Esophagus (tissue), 2 donors: ENCODE results near the gene FBLN2. TPM values are rescaled to one million over a fixed set of nuclear protein-coding genes. Genes with fewer than 3 reads are reported as not detected.

Experiments used
- H3K27ac ChIP-seq, 2 donors: one replicate each; pipeline ENCODE4 v1.5.1; 2013; ENCODE audit warnings: low read depth in 2 of 2, mild to moderate bottlenecking in 2 of 2, inconsistent platforms in 1 of 2, low read length in 1 of 2, moderate library complexity in 1 of 2
- H3K27me3 ChIP-seq, 2 donors: one replicate each; pipeline ENCODE4 v1.6.1; 2013; ENCODE audit warnings: low read length in 2 of 2, control low read depth in 1 of 2, mild to moderate bottlenecking in 1 of 2; ENCODE audit not compliant: insufficient read depth in 2 of 2, control insufficient read depth in 1 of 2
- H3K36me3 ChIP-seq, 2 donors: one replicate each; pipeline ENCODE4 v1.6.1; 2013; ENCODE audit warnings: low read length in 1 of 2; ENCODE audit not compliant: control insufficient read depth in 2 of 2, insufficient read depth in 2 of 2
- H3K4me1 ChIP-seq, 2 donors: one replicate each; pipeline ENCODE4 v1.6.1; 2013; ENCODE audit warnings: low read length in 1 of 2; ENCODE audit not compliant: control insufficient read depth in 2 of 2, insufficient read depth in 2 of 2
- H3K4me3 ChIP-seq, 2 donors: one replicate each; pipeline ENCODE4 v1.5.1; 2013; ENCODE audit warnings: low read length in 2 of 2, mild to moderate bottlenecking in 2 of 2, low read depth in 1 of 2, moderate library complexity in 1 of 2
- H3K9me3 ChIP-seq, 2 donors: one replicate each; pipeline ENCODE4 v1.6.1; 2013; ENCODE audit warnings: mild to moderate bottlenecking in 2 of 2, low read depth in 1 of 2, low read length in 1 of 2, moderate library complexity in 1 of 2; ENCODE audit not compliant: control insufficient read depth in 2 of 2, insufficient read depth in 1 of 2
- WGBS, 2 donors: extraction: QIAGEN DNeasy Blood & Tissue Kit; methylation state at CpG; one replicate each; pipeline ENCODE4 v1.1.7; 2013; 5-methylcytosine and 5-hydroxymethylcytosine counted together
- polyA plus RNA-seq, 2 donors: library from polyadenylated mRNA; stranded (reverse); fragments of 200-250 nt; gene quantifications; one replicate each; pipeline ENCODE4 v1.2.3, GENCODE V29; 2013
- donor health status: healthy with polysubstance abuse.
- donor health status: Bipolar disorder and iron deficiency.

Gene FBLN2
- polyA plus RNA-seq, 2 donors, result 2.7 to 6.0 TPM

DNA sequence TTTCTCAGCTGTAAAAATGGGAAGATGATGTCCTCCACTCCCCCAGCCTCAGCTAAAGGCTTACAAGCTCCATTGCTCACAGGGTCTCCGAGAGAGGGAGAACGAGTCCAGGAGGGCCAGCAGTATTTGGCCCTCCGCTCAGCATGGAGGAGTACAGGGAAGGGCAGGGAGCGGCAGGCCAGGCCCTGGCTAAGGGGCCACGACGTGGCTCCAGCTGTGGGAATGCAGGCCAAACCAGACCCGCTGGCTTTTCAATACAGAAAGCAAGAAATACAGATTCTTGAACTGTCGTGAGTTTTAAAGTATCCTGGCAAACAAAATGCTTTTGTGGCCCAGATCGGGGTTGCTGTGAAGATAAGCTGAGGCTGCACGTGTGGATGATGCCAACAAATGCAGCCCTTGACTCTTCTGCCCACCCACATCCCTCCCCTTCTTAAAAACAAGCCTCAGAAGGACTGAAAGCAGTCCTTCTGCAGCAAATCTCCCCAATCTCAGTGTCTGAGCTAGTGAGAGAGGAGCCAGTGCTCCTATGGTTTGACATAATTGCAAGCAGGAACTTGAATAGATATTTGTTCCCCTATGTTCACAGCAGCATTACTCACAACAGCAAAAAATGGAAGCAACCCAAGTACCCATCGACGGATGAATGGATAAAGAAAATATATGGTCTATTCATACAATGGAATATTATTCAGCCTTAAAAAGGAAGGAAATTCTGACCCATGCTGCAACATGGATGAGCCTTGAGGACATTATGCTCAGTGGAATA is 18.5 kb upstream of the FBLN2 start:
- no peaks in the 10 kb centered on the region for H3K9me3 ChIP-seq
- no peaks in the 10 kb centered on the region for H3K36me3 ChIP-seq
- peaks cover 0 to 13% of the 10 kb centered on the region in 2 donors for H3K4me1 ChIP-seq
- H3K27ac ChIP-seq, result no peak overlapping the region
- 58 to 65% methylated on average over 12 of the region's 12 CpGs for WGBS, 2 donors
- H3K27me3 ChIP-seq, result no peaks in the 10 kb centered on the region
- no peak overlapping the region for H3K4me3 ChIP-seq

GRCh38 chr3:13532085-13532484 is 16.8 kb upstream of the FBLN2 start:
- Histone ChIP-seq H3K4me1 (peaks cover 0 to 8% of the 10 kb centered on the region in 2 donors), H3K27me3 (no peaks in the 10 kb centered on the region), H3K27ac (peak overlapping the region in 1 of 2 donors; percentile 16), H3K4me3 (no peak overlapping the region), H3K9me3 (no peaks in the 10 kb centered on the region), H3K36me3 (no peaks in the 10 kb centered on the region)
- WGBS, 2 donors, result 81 to 86% methylated on average over 9 of the region's 9 CpGs

GRCh38 chr3:13532631-13533030 is 16.3 kb upstream of the FBLN2 start:
- no peaks in the 10 kb centered on the region for H3K36me3 ChIP-seq
- no peaks in the 10 kb centered on the region for H3K27me3 ChIP-seq
- no peaks in the 10 kb centered on the region for H3K9me3 ChIP-seq
- H3K27ac ChIP-seq, result peak overlapping the region in 1 of 2 donors; percentile 16
- no peak overlapping the region for H3K4me3 ChIP-seq
- WGBS, 2 donors, result 81% methylated on average over 5 of the region's 5 CpGs
- peaks cover 0 to 8% of the 10 kb centered on the region in 2 donors for H3K4me1 ChIP-seq

DNA sequence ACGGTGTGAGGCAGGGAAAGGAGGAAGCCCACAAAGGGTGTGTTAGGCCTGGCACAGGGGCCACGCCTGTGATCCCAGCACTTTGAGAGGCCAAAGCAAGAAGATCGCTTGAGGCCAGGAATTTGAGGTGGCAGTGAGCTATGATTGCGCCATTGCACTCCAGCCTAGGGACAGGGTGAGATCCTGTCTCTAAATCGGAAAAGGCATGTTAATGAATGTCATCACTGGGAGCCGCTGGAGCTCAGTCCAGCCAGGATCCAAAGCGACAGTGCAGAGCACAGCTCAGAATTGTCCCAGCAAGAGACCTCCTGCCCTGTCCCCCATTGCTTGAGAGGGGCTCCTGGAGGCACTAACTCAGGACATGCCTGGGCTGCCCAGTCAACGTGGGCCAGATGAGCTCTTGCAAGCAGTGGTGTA is 15.0 kb upstream of the FBLN2 start:
- Histone ChIP-seq H3K27ac (no peak overlapping the region), H3K4me1 (peaks cover 0 to 8% of the 10 kb centered on the region in 2 donors), H3K9me3 (no peaks in the 10 kb centered on the region), H3K36me3 (no peaks in the 10 kb centered on the region), H3K27me3 (no peaks in the 10 kb centered on the region), H3K4me3 (no peak overlapping the region)
- 57 to 67% methylated on average over 8 of the region's 8 CpGs for WGBS, 2 donors

DNA sequence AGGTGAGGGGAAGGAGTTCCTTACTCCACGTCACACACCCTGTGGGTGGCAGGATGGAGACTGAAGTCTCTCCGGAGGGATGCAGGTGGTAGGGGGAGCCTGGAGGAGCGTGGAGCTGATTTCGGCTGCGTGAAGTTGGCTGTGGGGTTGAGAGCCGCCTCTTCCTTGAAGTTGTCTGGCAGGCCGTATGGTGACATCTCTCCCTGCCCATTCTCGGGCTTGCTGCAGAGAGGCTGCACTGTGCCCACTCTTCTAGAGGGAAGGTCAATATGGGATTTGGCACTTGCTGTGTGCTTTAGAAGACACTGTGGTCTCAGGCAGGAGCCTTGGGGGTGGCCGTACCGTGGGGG is 13.4 kb upstream of the FBLN2 start:
- Histone ChIP-seq H3K9me3 (no peaks in the 10 kb centered on the region), H3K27me3 (no peaks in the 10 kb centered on the region), H3K27ac (no peak overlapping the region), H3K4me3 (no peak overlapping the region), H3K4me1 (peaks cover 0 to 6% of the 10 kb centered on the region in 2 donors), H3K36me3 (no peaks in the 10 kb centered on the region)
- 89% methylated on average over 10 of the region's 10 CpGs for WGBS, 2 donors

GRCh38 chr3:13535905-13536304 is 13.0 kb upstream of the FBLN2 start:
- H3K4me1 ChIP-seq, result peaks cover 0 to 6% of the 10 kb centered on the region in 2 donors
- no peaks in the 10 kb centered on the region for H3K9me3 ChIP-seq
- no peaks in the 10 kb centered on the region for H3K36me3 ChIP-seq
- H3K4me3 ChIP-seq, result no peak overlapping the region
- H3K27ac ChIP-seq, result no peak overlapping the region
- 79 to 80% methylated on average over 9 of the region's 9 CpGs for WGBS, 2 donors
- no peaks in the 10 kb centered on the region for H3K27me3 ChIP-seq

DNA sequence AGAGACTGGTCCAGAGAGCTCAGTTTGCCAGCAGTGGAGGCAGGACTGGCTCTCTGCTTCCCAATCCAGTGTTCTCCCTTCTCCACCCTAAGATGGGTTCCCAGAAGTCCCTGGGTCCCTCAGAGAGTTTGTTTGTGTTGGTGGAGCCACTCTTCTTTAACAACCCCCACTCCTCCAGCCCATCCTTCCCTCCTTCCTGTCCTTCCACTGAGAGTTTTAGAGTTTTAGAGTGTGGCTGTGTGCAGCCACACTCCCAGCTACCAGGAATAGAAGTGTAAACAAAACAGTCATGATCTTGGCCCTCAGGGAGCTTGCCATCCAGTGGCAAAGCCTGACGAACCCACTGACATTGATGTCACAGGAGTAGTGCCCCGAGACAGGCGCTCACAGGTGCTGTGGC is 12.5 kb upstream of the FBLN2 start:
- Histone ChIP-seq H3K4me1 (peaks cover 0 to 6% of the 10 kb centered on the region in 2 donors), H3K27me3 (no peaks in the 10 kb centered on the region), H3K9me3 (peaks cover 0 to 4% of the 10 kb centered on the region in 2 donors), H3K4me3 (no peak overlapping the region), H3K27ac (no peak overlapping the region), H3K36me3 (no peaks in the 10 kb centered on the region)
- WGBS, 2 donors, result 78 to 81% methylated on average over 3 of the region's 3 CpGs

DNA sequence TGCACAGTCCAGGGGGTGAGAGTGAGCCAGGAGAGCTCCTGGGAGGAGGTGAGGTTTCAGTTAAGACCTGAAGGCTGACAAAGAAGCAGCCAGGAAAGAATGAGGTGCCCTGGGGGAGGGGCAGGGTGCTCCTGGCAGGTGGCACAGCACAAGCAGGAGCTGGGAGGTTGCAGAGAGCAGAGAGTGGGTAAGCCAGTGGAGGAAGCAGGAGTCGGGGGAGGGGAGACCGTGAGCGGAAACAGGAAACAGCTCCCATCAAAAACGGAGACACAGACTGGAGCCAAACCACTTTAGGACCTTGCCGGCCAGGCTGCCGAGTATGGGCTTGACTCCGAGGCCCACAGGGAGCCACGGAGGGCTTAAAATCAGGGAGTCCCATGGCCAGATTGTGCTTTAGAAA is 12.1 kb upstream of the FBLN2 start:
- Histone ChIP-seq H3K4me1 (peaks cover 0 to 6% of the 10 kb centered on the region in 2 donors), H3K27ac (no peak overlapping the region)

DNA sequence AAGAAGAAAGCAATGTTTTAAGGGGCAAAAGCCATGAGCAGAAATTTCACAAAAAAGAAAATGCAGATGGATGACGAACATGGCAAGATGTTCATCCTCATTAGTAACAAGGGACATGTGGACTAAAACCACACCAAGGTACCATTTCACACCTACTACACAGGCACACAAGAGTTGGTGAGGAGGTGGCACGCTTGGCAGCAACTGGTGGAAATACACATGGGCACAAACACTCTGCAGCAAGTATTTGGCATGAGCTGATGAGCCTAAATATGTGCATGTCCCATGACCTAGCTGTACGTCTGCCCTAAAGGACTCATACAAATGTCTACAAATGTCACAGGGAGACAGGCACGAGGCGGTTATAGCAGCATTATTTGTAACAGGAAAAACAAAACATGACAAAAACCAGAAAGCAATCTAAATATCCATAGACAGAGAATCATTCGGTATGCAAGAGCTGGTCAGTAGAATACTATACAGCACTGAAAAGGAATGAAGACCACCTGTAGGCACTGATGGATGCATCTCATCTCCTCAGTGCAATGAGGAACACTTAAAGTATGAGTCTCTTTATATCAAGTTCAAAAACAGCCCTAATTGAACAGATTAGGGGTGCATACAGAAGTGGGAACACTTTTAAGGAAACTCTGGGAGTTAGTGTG is 11.5 kb upstream of the FBLN2 start:
- no peaks in the 10 kb centered on the region for H3K27me3 ChIP-seq
- H3K4me1 ChIP-seq, result peaks cover 0 to 6% of the 10 kb centered on the region in 2 donors
- WGBS, 2 donors, result 94 to 98% methylated on average over 6 of the region's 6 CpGs
- H3K36me3 ChIP-seq, result no peaks in the 10 kb centered on the region
- no peak overlapping the region for H3K4me3 ChIP-seq
- H3K27ac ChIP-seq, result no peak overlapping the region
- H3K9me3 ChIP-seq, result peaks cover 0 to 5% of the 10 kb centered on the region in 2 donors

More for the DNA sequence above, 12.1 kb upstream of the FBLN2 start:
- 43 to 46% methylated on average over 8 of the region's 8 CpGs for WGBS, 2 donors
- H3K36me3 ChIP-seq, result no peaks in the 10 kb centered on the region
- H3K4me3 ChIP-seq, result no peak overlapping the region
- H3K9me3 ChIP-seq, result peaks cover 0 to 5% of the 10 kb centered on the region in 2 donors
- no peaks in the 10 kb centered on the region for H3K27me3 ChIP-seq
